NB4 (cell line): ENCODE data around the gene CD3D.

Experiments
- CTCF ChIP-seq: IDR thresholded peaks from one replicate; pipeline ENCODE4 v1.5.1; 2012; ENCODE audit warnings: low read depth, low read length
- MAX ChIP-seq: IDR thresholded peaks from 2 replicates; pipeline ENCODE4 v1.6.1; 2011; ENCODE audit warnings: low read depth, low read length

DNA sequence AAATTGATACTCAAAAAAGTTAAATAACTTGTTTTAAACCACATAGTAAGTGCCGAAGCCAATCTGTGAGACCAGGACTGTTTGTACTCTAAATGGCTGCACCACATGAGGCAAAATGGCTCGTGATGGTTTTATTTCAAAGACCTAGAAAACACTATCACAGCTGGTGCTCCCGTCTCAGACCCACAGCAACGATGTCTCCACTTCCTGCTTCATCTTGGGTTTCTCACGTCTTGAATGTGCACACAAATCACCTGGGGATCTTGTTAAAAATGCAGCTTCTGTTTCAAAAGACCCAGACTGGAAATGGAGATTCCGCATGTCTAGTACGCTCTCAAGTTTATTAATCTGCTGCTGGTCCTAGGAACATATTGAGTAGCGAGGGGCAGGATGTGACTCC lies 36.8 kb downstream of the CD3D start:
- TF ChIP-seq CTCF (no peak), MAX (no peak)
